Embryonic facial prominence (tissue), 1 donor: ENCODE data around the gene KLHL2.
"Not testable (repeated sequence)": the region's sequence is repeated elsewhere in the genome, so short reads cannot be mapped to it uniquely, and the experiment has no call there.

ENCODE experiments used
- DNase-seq: peaks from one replicate; pipeline ENCODE4 v3.0.0-alpha.2; 2016; ENCODE audit errors: extremely low spot score

The KLHL2 gene

DNA sequence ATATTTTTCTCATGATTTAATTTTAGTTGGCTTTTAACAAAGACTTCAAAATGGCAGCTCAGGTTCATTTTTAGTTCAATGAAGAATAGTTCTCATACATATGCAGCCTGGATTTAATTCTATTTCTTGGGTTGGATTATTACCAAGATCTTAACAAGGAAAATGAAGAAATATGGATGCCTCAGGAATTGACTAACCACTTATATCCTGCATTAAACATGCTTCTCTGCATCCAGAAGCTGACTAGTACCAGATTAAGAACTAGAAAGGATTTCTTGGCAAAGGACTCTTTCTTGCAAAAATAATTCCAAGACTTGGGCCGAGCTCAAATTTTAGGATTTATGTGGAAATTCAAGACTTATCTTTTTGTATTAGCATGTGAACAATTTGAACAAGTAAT, 5.6 kb upstream of the KLHL2 start:
- DNase-seq, result no peak

- DNase-seq, result no peak
Measured at GRCh38 chr4:165203541-165204461, 3.6 kb upstream of the KLHL2 start.

DNA sequence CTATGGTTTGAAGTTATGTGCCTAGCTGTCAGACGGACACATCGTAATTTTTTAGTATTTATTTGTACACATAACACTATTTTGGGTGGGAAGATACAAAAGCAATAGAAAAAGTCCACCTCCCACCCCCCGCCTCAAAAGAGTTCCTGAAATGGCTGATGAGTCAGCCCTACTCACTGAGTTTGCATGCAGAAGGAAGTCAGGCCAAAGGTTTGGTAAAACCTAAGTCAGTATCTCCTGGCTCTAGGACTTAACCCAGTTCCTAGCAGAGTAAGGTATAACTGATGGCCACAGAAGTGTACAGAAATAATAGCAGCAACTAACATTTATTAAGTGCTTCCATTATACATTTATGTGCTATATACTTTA, 2.9 kb upstream of the KLHL2 start:
- no peak for DNase-seq

DNA sequence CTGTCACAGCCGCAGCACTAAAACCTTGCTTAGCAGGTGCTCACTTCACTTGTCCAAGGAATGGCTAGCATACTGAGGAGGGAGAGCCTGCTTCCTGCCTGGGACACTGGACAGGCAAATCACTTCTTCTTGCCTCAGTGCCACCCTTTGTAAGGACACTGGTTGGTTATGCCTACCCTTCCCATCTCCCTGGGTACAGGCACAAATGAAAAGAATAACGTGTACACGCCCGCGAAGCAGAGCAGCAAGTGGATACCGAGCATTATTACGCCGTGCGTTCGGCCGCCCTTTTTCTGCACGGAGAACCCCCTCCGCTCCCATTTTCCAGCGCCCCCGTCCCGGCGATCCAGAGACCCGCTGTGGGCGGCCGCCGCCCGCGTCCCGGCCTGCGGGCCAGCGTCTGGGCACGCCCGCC, 338 bp upstream of the KLHL2 start:
- DNase-seq, result no peak

DNA sequence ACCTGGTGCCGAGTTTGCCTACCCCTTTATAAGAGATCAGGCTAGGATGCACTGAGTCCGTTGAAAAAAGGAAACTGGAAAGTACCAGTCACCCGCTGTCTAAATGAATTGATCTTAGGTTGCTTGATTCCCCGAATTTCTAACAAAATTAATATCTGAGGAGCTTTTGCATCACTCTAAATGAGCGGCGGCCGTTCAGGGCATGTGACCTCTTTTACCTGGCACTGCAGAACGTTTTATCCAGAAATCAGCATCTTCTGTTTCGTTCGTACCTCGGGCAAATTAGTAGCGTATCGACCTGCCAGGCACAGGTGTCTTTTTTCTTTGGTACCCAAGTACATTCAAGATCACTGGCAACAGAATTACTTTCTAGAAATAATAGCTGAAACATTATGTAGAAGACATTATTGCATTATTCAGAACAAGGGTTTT, 876 bp downstream of the KLHL2 start:
- DNase-seq, result no peak

GRCh38 chr4:165208741-165209388, 1.5 kb downstream of the KLHL2 start:
- DNase-seq, result no peak

DNA sequence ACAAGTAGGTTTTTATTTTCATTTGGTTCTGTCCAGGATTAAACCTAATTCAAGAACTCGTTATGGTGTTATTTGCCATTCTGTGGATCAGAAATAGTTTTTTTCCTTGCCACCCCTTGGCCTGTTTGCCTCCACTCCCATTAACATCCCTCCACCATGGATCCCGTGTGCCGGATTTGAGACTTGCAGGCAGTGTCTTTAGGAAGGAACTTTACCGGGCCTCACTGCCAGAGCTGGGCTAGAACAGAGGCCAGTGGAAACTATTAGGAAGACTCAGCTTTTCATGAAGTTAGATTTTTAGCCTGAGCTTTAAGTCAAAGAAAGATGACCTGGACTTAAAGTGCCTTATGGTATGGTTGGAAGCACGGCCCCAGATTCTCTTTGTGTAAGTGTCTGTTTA, 2.4 kb downstream of the KLHL2 start:
- DNase-seq, result no peak

DNA sequence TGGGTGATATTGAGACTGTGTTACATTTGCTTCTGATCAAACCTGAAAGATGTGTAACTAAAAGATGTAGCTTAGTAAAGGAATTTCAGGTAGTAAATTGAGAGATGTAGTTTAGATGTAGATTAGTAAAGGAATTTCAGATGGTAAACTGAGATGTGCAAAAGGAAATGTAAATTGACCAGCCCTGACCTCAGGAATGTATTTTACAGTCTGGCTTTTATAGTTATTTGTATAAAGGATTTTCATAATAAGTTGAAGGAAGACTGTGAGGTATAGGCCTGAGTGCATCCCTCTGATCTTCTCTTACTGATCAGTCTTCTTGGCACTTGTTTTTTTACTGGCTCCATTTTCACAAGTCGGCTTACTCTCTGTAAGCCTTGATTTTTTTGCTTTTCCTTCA, 3.2 kb downstream of the KLHL2 start:
- DNase-seq, result no peak

DNA sequence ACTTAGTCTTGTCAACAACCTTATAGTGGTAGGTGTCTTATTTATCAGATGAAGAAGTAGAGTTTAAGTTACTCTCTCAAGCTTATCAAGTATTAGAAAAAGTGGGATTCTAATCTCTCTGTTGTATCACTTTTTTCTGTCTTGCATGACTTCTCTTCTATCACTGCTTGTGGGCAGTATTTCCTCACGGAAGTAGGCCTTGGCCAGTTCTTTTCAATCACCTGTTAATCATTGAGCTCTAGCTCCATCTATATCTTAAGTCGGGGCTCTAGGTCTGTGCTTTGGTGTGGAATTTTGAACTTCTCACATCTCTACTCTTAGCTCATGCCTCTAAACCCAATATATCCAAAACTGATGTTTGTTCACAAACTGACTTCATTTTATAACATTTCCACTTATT, 5.3 kb downstream of the KLHL2 start:
- not testable (repeated sequence) for DNase-seq

- DNase-seq, result not testable (repeated sequence)
Measured at GRCh38 chr4:165213404-165213803, 6.0 kb downstream of the KLHL2 start.

DNA sequence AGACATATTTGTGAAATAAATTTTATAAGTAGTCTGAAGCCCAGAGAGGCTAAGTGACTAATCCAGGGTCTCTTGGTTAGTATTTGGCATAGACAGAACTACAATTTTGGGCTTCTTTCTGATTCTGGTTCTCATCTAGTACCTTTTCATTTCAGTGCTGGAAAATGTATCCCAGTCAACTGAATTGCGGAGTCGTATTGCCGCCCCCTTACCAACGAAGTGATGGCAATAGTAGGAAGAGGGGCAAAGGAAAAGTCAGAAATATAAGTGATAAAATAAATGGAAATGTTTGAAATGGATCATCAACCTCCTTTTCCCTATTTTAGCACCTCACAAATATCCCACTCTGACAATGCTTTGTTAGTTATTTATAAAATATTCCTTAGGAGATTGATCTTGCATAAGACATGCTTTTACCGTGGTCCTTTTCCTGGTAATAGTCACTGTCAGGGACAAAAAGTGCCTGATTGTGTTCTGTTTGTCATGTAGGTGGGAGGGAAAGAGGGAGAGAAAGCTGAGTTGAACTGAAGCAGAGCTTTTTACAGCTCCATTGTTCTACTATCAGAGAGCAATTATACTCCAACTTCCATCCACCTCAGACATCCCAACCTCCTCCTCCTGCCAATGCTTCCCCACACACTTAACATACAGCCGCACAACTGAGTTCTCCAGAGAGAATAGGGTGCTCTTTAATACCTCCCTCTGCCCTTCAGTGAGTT, 6.8 kb downstream of the KLHL2 start:
- DNase-seq, result not testable (repeated sequence)

GRCh38 chr4:165215034-165215751, 7.8 kb downstream of the KLHL2 start:
- not testable (repeated sequence) for DNase-seq

- not testable (repeated sequence) for DNase-seq
Measured at GRCh38 chr4:165215761-165216487, 8.6 kb downstream of the KLHL2 start.

- no peak for DNase-seq
Measured at GRCh38 chr4:165217325-165217724, 10.0 kb downstream of the KLHL2 start.

DNA sequence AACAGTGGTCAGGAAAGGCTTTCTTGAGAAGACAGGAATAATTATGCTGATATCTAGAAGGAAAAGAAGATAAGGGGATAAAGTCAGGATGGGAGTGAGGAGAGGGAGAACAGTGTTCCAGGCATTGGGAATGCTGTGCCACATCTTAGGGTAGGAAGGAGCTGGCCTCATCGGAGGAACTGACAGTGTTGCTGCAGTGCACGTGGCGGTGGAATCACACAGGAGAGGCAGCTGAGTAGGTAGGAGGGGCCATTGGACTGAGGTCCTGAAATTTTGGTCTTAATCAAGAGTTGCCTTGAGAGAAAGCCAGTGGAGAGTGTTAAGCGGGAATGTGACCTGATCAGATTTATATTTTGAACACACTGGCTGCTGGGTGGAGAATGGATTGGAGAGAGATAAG, 13.9 kb downstream of the KLHL2 start:
- DNase-seq, result not testable (repeated sequence)

DNA sequence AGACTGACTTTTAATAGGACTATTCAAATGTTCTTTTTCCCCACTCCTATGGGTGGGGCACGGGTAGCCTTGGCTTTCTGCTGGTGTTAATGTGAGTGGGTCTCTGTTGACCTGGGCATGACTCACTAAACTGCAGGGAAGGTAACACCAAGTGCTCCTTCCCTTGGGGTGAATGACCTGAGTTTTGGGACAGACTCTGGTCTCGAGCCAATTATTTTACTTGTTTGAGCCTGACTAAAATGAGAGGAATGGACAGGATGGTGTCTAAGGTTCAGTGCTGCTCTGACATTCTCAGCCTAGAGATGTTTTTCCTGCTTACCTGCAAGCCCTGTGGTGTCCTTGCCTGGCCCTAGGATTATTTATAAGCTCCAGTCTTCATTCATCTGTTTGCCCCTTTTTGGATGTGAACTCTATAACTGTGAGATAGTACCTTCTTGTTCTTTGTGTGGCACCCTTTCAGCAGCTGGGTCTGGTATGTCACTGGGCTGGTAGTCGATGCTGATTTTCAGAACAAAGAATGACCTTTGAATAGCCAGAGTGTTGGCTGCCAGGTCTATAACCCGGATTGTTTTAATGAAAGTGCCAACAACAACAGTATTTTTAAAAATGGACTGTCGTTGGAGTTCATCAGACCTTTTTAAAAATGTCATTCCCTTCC, 14.8 kb downstream of the KLHL2 start:
- not testable (repeated sequence) for DNase-seq

DNA sequence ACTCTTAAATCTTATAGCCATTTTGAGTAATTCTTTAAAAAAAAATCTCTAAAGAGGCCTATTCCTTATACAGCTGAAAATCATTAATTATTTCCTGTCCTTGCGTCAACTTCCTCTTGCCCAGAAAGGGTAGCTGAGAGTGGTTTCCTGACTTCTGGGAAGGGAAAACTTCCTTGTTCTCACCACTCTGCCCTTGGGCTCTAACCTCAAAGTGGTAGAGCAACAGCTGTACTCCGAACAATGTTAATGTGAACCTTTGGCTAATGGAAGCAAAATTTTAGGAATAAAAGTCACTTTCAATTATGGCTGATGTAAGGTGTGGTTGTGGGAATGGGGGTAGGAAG, 15.3 kb downstream of the KLHL2 start:
- no peak for DNase-seq

- DNase-seq, result not testable (repeated sequence)
Measured at GRCh38 chr4:165227401-165227800, 20.0 kb downstream of the KLHL2 start.

DNA sequence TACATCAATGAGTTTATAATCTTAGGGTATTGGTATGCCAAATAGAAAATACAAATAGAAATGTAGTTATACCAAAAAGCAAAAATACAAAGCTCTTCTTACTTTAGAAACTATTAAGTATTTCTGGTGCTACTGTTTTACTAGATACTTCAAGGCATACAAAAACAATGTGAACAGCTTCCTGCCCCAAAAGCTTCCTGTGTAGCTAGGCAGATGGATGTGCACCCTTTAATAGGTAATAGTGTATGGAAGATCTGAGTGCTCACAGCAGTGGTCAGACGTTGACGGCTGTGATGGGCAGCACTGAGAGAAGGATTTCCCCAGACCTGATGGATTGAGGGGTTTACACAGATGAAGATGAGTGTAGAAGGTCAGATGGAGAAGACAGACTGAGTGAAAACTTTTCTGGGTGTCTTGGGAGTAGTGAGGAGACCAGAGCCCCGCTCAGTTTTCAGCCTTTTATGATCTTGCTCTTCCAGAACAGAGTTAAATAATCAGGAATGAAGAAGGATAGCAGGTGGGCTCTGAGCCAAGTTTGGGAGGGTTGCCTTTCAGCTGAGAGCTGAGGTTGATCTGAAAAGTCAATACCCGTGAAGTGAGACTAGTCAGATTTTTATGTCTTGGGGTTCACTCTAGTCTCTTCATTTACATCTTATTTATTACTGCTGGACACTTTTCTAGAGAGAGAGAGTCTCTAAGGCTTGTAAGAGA, 22.3 kb downstream of the KLHL2 start:
- not testable (repeated sequence) for DNase-seq
